OCI-LY1 (cell line): ENCODE data around the gene BAIAP2.

Source experiments
- H2AFZ ChIP-seq: fragments of 200-600 bp; sonication (generic), shearing (Covaris generic); 2 replicates; pipeline ENCODE4 v1.6.0; 2014; ENCODE audit warnings: antibody characterized with exemption, mild to moderate bottlenecking, low read length
- H3F3A ChIP-seq: fragments of 200-600 bp; sonication (generic), shearing (Covaris generic); 2 replicates; pipeline ENCODE4 v1.6.0; 2014; ENCODE audit warnings: mild to moderate bottlenecking, antibody characterized with exemption, low read length, moderate library complexity; ENCODE audit not compliant: insufficient read depth
- H3K27ac ChIP-seq: fragments of 200-600 bp; sonication (generic); 2 replicates; pipeline ENCODE4 v1.5.1; 2014; ENCODE audit warnings: low read length, mixed run types, mild to moderate bottlenecking, low read depth; ENCODE audit not compliant: poor library complexity, severe bottlenecking
- H3K27me3 ChIP-seq: fragments of 200-600 bp; sonication (generic); 2 replicates; pipeline ENCODE4 v1.6.0; 2014; ENCODE audit warnings: antibody characterized with exemption, mild to moderate bottlenecking, low read length, moderate library complexity; ENCODE audit not compliant: insufficient read depth
- H3K36me3 ChIP-seq: fragments of 200-600 bp; sonication (generic); 2 replicates; pipeline ENCODE4 v1.6.1; 2014; ENCODE audit warnings: mild to moderate bottlenecking, antibody characterized with exemption, low read length, moderate library complexity, mixed read lengths; ENCODE audit not compliant: insufficient read depth
- H3K4me1 ChIP-seq: fragments of 200-600 bp; sonication (generic); 2 replicates; pipeline ENCODE4 v1.5.1; 2014; ENCODE audit warnings: mild to moderate bottlenecking, low read length, moderate library complexity; ENCODE audit not compliant: insufficient read depth, severe bottlenecking
- H3K4me2 ChIP-seq: fragments of 200-600 bp; sonication (generic), shearing (Covaris generic); 2 replicates; pipeline ENCODE4 v1.6.1; 2014; ENCODE audit warnings: low read length
- H3K4me3 ChIP-seq: fragments of 200-600 bp; sonication (generic); 2 replicates; pipeline ENCODE4 v1.5.1; 2014; ENCODE audit warnings: low read length, low read depth, mild to moderate bottlenecking, mixed read lengths; ENCODE audit not compliant: poor library complexity, severe bottlenecking
- H3K79me2 ChIP-seq: fragments of 200-600 bp; shearing (Covaris generic); 2 replicates; pipeline ENCODE4 v1.6.1; 2016; ENCODE audit warnings: mixed run types, low read length, mixed read lengths; ENCODE audit not compliant: insufficient read depth
- H3K9ac ChIP-seq: fragments of 200-600 bp; sonication (generic), shearing (Covaris generic); 2 replicates; pipeline ENCODE4 v1.6.1; 2014; ENCODE audit warnings: mild to moderate bottlenecking, low read length, mixed read lengths
- H3K9me2 ChIP-seq: fragments of 200-600 bp; sonication (generic), shearing (Covaris generic); 2 replicates; pipeline ENCODE4 v1.6.1; 2014; ENCODE audit warnings: low read depth, mild to moderate bottlenecking, low read length, mixed read lengths
- H3K9me3 ChIP-seq: fragments of 200-600 bp; shearing (Covaris generic); 2 replicates; pipeline ENCODE4 v1.6.1; 2014; ENCODE audit warnings: low read length, mixed read lengths
- H4K20me1 ChIP-seq: fragments of 200-600 bp; sonication (generic), shearing (Covaris generic); 2 replicates; pipeline ENCODE4 v1.6.0; 2016; ENCODE audit warnings: mild to moderate bottlenecking, low read length; ENCODE audit not compliant: insufficient read depth
- EZH2 ChIP-seq: fragments of 200-600 bp; sonication (generic), shearing (Covaris generic); IDR thresholded peaks from 2 replicates; pipeline ENCODE4 v1.8.0; 2017; ENCODE audit warnings: borderline replicate concordance, mixed run types, mild to moderate bottlenecking, antibody characterized with exemption, low read length, moderate library complexity, mixed read lengths
- TF ChIP-seq, protein P1 (sequence below): fragments of 200-600 bp; sonication (generic), shearing (Covaris generic); IDR thresholded peaks from 2 replicates; pipeline ENCODE4 v1.5.1; 2017; ENCODE audit warnings: mild to moderate bottlenecking, antibody characterized with exemption, low read length, moderate library complexity, mixed read lengths

BAIAP2 gene

DNA sequence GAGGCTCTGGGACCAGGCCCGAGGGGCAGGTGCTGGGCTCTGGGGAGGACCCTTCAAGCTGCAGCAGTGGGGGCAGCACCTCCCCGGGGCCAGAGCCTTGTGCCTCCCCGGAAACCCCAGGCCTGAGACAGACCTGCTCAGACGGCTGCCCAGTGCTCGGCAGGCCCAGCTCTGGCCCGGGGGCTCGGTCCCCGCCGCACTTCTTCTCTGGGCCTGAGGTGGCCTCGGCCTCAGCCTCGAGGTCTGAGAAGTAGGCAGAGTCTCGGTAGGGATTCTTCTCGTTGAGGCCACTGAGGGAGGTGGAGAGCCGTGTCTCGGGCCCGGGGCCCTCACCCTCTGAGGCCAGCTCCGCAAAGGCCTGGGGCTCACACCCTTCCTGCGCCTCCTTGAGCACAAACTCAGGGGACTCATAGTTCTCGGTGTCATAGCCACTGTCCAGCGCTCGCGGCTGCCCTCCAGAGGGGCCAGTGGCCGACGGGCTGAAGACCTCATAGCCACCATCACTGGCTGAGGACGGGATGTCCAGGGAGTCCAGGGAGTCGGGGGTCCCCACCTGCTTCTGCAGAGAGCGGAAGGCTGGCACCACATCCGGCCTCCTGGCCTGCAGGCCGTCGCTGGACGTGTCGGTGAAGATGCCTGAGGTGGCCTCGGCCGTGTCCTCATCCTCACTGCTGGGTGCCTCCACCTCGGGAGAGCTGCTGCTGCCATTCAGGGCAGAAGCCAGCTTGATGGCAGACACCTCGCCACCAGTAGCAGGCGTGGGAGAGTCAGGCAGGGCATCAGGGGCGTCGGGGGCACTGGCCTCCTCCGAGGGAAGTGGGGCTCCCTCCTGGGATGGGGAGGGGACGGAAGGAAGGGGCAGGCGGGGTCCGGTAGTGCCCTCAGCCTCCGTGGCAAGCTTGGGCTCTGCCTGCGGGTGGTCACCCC is 86.0 kb downstream of the BAIAP2 start:
- H3K79me2 ChIP-seq = no peaks in the 10 kb centered on the region
- no peaks in the 10 kb centered on the region for H3F3A ChIP-seq
- no peak overlapping the region for H3K9ac ChIP-seq
- no peak overlapping the region for H3K4me3 ChIP-seq
- no peaks in the 10 kb centered on the region for H3K4me1 ChIP-seq
- no peaks in the 10 kb centered on the region for H3K36me3 ChIP-seq
- TF ChIP-seq, protein P1, sequence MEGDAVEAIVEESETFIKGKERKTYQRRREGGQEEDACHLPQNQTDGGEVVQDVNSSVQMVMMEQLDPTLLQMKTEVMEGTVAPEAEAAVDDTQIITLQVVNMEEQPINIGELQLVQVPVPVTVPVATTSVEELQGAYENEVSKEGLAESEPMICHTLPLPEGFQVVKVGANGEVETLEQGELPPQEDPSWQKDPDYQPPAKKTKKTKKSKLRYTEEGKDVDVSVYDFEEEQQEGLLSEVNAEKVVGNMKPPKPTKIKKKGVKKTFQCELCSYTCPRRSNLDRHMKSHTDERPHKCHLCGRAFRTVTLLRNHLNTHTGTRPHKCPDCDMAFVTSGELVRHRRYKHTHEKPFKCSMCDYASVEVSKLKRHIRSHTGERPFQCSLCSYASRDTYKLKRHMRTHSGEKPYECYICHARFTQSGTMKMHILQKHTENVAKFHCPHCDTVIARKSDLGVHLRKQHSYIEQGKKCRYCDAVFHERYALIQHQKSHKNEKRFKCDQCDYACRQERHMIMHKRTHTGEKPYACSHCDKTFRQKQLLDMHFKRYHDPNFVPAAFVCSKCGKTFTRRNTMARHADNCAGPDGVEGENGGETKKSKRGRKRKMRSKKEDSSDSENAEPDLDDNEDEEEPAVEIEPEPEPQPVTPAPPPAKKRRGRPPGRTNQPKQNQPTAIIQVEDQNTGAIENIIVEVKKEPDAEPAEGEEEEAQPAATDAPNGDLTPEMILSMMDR = no peak
- no peak for TF ChIP-seq EZH2
- no peak overlapping the region for H2AFZ ChIP-seq
- no peaks in the 10 kb centered on the region for H3K9me3 ChIP-seq
- no peaks in the 10 kb centered on the region for H3K9me2 ChIP-seq
- H3K4me2 ChIP-seq = no peak overlapping the region
- no peaks in the 10 kb centered on the region for H3K27me3 ChIP-seq
- H3K27ac ChIP-seq = no peak overlapping the region
- H4K20me1 ChIP-seq = no peaks in the 10 kb centered on the region

DNA sequence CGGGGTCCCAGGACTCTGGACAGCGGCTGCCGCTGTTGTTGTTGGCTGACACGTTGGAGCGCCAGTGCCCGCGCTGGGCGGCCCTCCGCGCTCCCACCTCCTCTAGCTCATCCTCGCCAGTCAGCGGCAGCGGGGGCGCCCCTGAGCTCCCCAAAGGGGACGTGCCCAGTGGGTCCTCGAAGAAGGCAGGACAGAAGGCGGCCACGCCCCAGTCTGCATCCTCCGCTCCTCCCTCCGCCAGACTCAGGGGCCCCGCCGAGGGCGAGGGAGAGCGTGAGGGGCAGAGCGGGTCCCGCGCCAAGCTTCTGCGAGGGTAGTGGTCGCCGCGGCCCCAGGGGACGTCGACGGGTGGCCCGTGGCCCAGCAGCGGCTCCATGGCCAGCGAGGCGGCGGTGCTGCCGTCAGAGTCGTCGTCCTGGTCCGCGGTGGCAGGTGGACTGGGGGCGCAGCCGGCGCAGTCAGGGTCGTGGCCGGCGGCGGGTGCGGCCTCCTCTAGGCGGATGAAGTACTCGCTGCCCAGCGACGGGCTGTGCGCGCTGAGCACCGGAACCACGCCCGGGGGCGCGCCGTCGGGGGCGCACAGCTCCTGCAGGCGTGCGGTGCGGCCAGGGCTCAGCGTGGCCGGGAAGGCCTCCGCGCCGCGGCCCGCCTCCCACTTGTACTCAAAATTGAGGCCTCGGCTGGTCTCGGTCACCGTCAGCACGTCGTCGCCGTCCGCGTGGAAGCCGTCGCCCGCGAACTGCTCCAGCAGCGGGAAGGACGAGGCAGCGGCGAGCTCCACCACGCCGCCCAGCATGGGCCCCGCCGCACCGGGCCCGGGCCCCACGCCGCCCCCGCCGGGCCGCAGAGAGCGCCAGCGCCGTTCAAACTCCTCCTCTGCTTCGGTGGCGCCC is 87.1 kb downstream of the BAIAP2 start:
- no peak overlapping the region for H3K27ac ChIP-seq
- no peak overlapping the region for H3K4me3 ChIP-seq
- H3K4me2 ChIP-seq = no peak overlapping the region
- H4K20me1 ChIP-seq = no peaks in the 10 kb centered on the region
- H3F3A ChIP-seq = no peaks in the 10 kb centered on the region
- no peaks in the 10 kb centered on the region for H3K27me3 ChIP-seq
- H3K9me2 ChIP-seq = no peaks in the 10 kb centered on the region
- H3K9me3 ChIP-seq = no peaks in the 10 kb centered on the region
- no peaks in the 10 kb centered on the region for H3K4me1 ChIP-seq
- no peaks in the 10 kb centered on the region for H3K79me2 ChIP-seq
- no peak overlapping the region for H2AFZ ChIP-seq
- H3K36me3 ChIP-seq = no peaks in the 10 kb centered on the region
- TF ChIP-seq, protein P1 = no peak
- TF ChIP-seq EZH2 = no peak
- H3K9ac ChIP-seq = no peak overlapping the region

DNA sequence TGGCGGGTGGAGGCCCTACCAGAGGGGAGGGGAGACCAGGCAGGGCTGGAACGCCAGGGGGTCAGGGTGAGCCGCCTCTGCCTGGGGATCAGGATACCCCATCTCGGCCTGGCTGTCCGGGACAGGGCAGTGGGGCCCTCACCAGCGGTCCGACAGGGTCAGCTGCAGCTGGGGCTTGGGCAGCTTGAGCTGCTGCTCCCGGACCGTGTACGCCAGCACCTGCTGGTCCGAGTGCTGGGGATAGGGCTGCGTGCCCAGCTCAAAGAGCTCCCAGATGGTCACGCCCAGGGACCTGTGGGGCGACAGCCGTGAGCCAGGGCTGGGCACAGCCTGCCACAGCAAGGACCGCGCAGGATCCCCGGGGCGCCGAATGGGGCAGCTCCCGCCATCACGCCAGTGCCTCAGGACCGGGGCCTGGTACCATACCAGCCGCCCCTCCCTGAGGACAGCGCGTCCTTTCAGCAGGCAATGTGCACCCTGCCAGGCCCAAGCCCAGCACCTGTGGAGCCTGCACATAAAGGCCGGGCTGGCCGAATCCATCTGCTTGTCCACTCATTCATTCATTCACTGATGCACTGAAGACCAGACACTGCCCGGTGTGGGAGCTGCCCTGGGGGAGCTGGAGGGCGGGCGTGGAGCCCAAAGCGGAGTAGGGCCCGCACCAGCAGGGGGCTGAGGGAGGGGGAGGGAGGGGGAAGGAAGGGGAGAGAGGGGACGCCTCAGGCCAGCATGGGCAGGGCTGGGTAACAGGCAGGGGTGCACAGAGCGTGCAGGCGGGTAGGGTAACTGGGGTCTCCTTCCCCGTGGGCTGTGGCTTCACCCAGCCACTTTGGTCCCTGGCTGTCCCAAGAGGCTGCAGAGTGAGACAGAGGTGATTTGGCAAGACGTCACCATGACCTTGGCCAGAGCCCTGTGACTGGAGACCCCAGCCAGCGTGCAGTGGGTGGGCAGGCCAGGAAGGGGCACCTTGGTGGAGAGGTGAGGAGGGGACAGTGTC is 88.4 kb downstream of the BAIAP2 start:
- no peak overlapping the region for H3K27ac ChIP-seq
- no peak overlapping the region for H3K4me2 ChIP-seq
- no peaks in the 10 kb centered on the region for H3F3A ChIP-seq
- H3K9ac ChIP-seq = no peak overlapping the region
- no peaks in the 10 kb centered on the region for H4K20me1 ChIP-seq
- H3K9me2 ChIP-seq = no peaks in the 10 kb centered on the region
- H3K27me3 ChIP-seq = no peaks in the 10 kb centered on the region
- H3K4me3 ChIP-seq = no peak overlapping the region
- no peaks in the 10 kb centered on the region for H3K4me1 ChIP-seq
- TF ChIP-seq EZH2 = no peak
- TF ChIP-seq, protein P1 = no peak
- no peaks in the 10 kb centered on the region for H3K9me3 ChIP-seq
- no peaks in the 10 kb centered on the region for H3K36me3 ChIP-seq
- no peaks in the 10 kb centered on the region for H3K79me2 ChIP-seq
- H2AFZ ChIP-seq = no peak overlapping the region
